Measurements from ENCODE around the gene EOGT. TPM values are rescaled to one million over a fixed set of nuclear protein-coding genes. Genes with fewer than 3 reads are reported as not detected.

Gene EOGT
- total and polyA plus RNA-seq, 2 experiments from 2014 or later, result 11.9 to 27.2 TPM

DNA sequence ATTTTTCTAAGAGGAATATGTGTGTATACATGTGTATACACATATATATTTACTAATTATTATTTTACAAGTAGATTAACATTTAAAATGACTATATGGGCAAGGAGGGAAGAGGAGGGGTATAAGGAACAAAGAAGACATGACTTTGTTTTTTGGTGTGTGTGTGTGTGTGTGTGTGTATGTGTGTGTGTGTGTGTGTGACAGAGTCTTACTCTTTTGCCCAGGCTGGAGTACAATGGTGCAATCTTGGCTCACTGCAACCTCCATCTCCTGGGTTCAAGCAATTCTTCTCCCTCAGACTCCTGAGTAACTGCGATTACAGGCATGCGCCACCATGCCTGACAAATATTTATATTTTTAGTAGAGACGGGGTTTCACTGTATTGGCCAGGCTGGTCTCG is 2.6 kb upstream of the EOGT start:
- no peak overlapping the region for H3K4me3 Mint-ChIP-seq
- no peak for TF ChIP-seq CREB1 (CRISPR knock-in tag; IDR thresholded peaks at IDR 0.05; ENCODE audit: low read depth)
- no peak for TF ChIP-seq POLR2AphosphoS5 (IDR thresholded peaks at IDR 0.05; ENCODE audit: low read depth)
- TF ChIP-seq EZH2phosphoT487 (IDR thresholded peaks at IDR 0.05; ENCODE audit: unreplicated experiment), result no peak
- TF ChIP-seq, protein P1, sequence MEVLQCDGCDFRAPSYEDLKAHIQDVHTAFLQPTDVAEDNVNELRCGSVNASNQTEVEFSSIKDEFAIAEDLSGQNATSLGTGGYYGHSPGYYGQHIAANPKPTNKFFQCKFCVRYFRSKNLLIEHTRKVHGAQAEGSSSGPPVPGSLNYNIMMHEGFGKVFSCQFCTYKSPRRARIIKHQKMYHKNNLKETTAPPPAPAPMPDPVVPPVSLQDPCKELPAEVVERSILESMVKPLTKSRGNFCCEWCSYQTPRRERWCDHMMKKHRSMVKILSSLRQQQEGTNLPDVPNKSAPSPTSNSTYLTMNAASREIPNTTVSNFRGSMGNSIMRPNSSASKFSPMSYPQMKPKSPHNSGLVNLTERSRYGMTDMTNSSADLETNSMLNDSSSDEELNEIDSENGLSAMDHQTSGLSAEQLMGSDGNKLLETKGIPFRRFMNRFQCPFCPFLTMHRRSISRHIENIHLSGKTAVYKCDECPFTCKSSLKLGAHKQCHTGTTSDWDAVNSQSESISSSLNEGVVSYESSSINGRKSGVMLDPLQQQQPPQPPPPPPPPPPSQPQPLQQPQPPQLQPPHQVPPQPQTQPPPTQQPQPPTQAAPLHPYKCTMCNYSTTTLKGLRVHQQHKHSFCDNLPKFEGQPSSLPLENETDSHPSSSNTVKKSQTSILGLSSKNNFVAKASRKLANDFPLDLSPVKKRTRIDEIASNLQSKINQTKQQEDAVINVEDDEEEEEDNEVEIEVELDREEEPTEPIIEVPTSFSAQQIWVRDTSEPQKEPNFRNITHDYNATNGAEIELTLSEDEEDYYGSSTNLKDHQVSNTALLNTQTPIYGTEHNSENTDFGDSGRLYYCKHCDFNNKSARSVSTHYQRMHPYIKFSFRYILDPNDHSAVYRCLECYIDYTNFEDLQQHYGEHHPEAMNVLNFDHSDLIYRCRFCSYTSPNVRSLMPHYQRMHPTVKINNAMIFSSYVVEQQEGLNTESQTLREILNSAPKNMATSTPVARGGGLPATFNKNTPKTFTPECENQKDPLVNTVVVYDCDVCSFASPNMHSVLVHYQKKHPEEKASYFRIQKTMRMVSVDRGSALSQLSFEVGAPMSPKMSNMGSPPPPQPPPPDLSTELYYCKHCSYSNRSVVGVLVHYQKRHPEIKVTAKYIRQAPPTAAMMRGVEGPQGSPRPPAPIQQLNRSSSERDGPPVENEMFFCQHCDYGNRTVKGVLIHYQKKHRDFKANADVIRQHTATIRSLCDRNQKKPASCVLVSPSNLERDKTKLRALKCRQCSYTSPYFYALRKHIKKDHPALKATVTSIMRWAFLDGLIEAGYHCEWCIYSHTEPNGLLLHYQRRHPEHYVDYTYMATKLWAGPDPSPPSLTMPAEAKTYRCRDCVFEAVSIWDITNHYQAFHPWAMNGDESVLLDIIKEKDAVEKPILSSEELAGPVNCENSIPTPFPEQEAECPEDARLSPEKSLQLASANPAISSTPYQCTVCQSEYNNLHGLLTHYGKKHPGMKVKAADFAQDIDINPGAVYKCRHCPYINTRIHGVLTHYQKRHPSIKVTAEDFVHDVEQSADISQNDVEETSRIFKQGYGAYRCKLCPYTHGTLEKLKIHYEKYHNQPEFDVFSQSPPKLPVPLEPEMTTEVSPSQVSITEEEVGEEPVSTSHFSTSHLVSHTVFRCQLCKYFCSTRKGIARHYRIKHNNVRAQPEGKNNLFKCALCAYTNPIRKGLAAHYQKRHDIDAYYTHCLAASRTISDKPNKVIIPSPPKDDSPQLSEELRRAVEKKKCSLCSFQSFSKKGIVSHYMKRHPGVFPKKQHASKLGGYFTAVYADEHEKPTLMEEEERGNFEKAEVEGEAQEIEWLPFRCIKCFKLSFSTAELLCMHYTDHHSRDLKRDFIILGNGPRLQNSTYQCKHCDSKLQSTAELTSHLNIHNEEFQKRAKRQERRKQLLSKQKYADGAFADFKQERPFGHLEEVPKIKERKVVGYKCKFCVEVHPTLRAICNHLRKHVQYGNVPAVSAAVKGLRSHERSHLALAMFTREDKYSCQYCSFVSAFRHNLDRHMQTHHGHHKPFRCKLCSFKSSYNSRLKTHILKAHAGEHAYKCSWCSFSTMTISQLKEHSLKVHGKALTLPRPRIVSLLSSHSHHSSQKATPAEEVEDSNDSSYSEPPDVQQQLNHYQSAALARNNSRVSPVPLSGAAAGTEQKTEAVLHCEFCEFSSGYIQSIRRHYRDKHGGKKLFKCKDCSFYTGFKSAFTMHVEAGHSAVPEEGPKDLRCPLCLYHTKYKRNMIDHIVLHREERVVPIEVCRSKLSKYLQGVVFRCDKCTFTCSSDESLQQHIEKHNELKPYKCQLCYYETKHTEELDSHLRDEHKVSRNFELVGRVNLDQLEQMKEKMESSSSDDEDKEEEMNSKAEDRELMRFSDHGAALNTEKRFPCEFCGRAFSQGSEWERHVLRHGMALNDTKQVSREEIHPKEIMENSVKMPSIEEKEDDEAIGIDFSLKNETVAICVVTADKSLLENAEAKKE (CRISPR knock-in tag; IDR thresholded peaks at IDR 0.05), result no peak
- TF ChIP-seq, protein P2, sequence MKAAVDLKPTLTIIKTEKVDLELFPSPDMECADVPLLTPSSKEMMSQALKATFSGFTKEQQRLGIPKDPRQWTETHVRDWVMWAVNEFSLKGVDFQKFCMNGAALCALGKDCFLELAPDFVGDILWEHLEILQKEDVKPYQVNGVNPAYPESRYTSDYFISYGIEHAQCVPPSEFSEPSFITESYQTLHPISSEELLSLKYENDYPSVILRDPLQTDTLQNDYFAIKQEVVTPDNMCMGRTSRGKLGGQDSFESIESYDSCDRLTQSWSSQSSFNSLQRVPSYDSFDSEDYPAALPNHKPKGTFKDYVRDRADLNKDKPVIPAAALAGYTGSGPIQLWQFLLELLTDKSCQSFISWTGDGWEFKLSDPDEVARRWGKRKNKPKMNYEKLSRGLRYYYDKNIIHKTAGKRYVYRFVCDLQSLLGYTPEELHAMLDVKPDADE (IDR thresholded peaks at IDR 0.05), result no peak
- no peak for TF ChIP-seq ZNF114 (CRISPR knock-in tag; IDR thresholded peaks at IDR 0.05)
- TF ChIP-seq EZH2 (IDR thresholded peaks at IDR 0.05; ENCODE audit: low read depth, unreplicated experiment), result no peak
- TF ChIP-seq, protein P3, sequence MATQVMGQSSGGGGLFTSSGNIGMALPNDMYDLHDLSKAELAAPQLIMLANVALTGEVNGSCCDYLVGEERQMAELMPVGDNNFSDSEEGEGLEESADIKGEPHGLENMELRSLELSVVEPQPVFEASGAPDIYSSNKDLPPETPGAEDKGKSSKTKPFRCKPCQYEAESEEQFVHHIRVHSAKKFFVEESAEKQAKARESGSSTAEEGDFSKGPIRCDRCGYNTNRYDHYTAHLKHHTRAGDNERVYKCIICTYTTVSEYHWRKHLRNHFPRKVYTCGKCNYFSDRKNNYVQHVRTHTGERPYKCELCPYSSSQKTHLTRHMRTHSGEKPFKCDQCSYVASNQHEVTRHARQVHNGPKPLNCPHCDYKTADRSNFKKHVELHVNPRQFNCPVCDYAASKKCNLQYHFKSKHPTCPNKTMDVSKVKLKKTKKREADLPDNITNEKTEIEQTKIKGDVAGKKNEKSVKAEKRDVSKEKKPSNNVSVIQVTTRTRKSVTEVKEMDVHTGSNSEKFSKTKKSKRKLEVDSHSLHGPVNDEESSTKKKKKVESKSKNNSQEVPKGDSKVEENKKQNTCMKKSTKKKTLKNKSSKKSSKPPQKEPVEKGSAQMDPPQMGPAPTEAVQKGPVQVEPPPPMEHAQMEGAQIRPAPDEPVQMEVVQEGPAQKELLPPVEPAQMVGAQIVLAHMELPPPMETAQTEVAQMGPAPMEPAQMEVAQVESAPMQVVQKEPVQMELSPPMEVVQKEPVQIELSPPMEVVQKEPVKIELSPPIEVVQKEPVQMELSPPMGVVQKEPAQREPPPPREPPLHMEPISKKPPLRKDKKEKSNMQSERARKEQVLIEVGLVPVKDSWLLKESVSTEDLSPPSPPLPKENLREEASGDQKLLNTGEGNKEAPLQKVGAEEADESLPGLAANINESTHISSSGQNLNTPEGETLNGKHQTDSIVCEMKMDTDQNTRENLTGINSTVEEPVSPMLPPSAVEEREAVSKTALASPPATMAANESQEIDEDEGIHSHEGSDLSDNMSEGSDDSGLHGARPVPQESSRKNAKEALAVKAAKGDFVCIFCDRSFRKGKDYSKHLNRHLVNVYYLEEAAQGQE (IDR thresholded peaks at IDR 0.05; ENCODE audit: unreplicated experiment), result no peak
- no peak for TF ChIP-seq STAT1 (IDR thresholded peaks at IDR 0.05; ENCODE audit: unreplicated experiment)
- TF ChIP-seq NANOG (IDR thresholded peaks at IDR 0.05; ENCODE audit: borderline replicate concordance), result no peak
- no peak for TF ChIP-seq JUNB (IDR thresholded peaks at IDR 0.05; ENCODE audit: unreplicated experiment)
- no peak for TF ChIP-seq ZNF331 (CRISPR knock-in tag; IDR thresholded peaks at IDR 0.05; ENCODE audit: low read depth)
- TF ChIP-seq, protein P4, sequence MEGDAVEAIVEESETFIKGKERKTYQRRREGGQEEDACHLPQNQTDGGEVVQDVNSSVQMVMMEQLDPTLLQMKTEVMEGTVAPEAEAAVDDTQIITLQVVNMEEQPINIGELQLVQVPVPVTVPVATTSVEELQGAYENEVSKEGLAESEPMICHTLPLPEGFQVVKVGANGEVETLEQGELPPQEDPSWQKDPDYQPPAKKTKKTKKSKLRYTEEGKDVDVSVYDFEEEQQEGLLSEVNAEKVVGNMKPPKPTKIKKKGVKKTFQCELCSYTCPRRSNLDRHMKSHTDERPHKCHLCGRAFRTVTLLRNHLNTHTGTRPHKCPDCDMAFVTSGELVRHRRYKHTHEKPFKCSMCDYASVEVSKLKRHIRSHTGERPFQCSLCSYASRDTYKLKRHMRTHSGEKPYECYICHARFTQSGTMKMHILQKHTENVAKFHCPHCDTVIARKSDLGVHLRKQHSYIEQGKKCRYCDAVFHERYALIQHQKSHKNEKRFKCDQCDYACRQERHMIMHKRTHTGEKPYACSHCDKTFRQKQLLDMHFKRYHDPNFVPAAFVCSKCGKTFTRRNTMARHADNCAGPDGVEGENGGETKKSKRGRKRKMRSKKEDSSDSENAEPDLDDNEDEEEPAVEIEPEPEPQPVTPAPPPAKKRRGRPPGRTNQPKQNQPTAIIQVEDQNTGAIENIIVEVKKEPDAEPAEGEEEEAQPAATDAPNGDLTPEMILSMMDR (conservative IDR thresholded peaks at IDR 0.05; ENCODE audit: low read depth in 2 of 2), result no peak
- peaks cover 8% of the 10 kb centered on the region; the same call in 2 of the 3 replicates for H3K36me3 Mint-ChIP-seq (ENCODE audit: low read depth)
- H3F3A ChIP-seq (replicated peaks; ENCODE audit: low read depth), result no peaks in the 10 kb centered on the region
- no peak overlapping the region for H3K27ac Mint-ChIP-seq
- ATAC-seq (no peak), DNase-seq (ENCODE audit: low spot score) (no peak)
- H3K4me1 Mint-ChIP-seq, result peaks cover 34% of the 10 kb centered on the region
- peaks cover 25% of the 10 kb centered on the region for H3K4me1 ChIP-seq (ENCODE audit: insufficient read depth)
- no peaks in the 10 kb centered on the region for H4K20me1 ChIP-seq (replicated peaks; ENCODE audit: insufficient read depth)
- peaks cover 15% of the 10 kb centered on the region for H3K27me3 Mint-ChIP-seq (ENCODE audit: insufficient read depth, low read depth, poor library complexity)
- no peaks in the 10 kb centered on the region for H3K36me3 ChIP-seq (ENCODE audit: insufficient read depth)
- H3K79me2 ChIP-seq (replicated peaks; ENCODE audit: insufficient read depth), result no peaks in the 10 kb centered on the region
- peaks cover 5% of the 10 kb centered on the region; the same call in 1 of the 2 replicates for H3K27me3 ChIP-seq (ENCODE audit: insufficient read depth)
- no peaks in the 10 kb centered on the region for H3K9me3 Mint-ChIP-seq
- no peak overlapping the region for H3K4me2 ChIP-seq
- H2AFZ ChIP-seq, result no peak overlapping the region
- no peaks in the 10 kb centered on the region for H3K9me2 ChIP-seq (ENCODE audit: insufficient read depth)
- no peak overlapping the region for H3K4me3 ChIP-seq
- no peak overlapping the region for H3K27ac ChIP-seq (ENCODE audit: low read depth)

All from GM23338 (cell line).